HEK293T (cell line): ENCODE measurements around the gene KRTAP3-3.

Experiments
- CTCF ChIA-PET: fragments of 350-600 bp; formaldehyde crosslinking; extraction: SDS; loops from one replicate; lab custom pipeline; 2021; ENCODE audit warnings: antibody characterized with exemption, inconsistent platforms; lab: Yijun Ruan, JAX
- POLR2A ChIA-PET: fragments of 350-600 bp; formaldehyde crosslinking; extraction: SDS; loops from one replicate; lab custom pipeline; 2020; ENCODE audit warnings: antibody characterized with exemption, inconsistent platforms; lab: Yijun Ruan, JAX
- DNase-seq: peaks from one replicate; pipeline ENCODE4 v3.0.0; 2012; ENCODE audit warnings: mixed read lengths; ENCODE audit errors: extremely low spot score
- ARNT ChIP-seq: fragments of 450-650 bp; IDR thresholded peaks from 2 replicates; pipeline ENCODE4 v1.6.1; 2017; ENCODE audit warnings: mild to moderate bottlenecking
- BHLHE40 ChIP-seq: fragments of 450-650 bp; IDR thresholded peaks from 2 replicates; pipeline ENCODE4 v1.6.1; 2016; ENCODE audit warnings: mild to moderate bottlenecking, moderate library complexity, borderline replicate concordance
- CTBP1 ChIP-seq: fragments of 450-650 bp; IDR thresholded peaks from 2 replicates; pipeline ENCODE4 v1.6.1; 2016; ENCODE audit warnings: borderline replicate concordance
- ELF4 ChIP-seq: fragments of 450-650 bp; IDR thresholded peaks from 2 replicates; pipeline ENCODE4 v1.6.1; 2017; ENCODE audit warnings: antibody characterized with exemption
- FOXA1 ChIP-seq: fragments of 450-650 bp; IDR thresholded peaks from 2 replicates; pipeline ENCODE4 v1.6.1; 2016; ENCODE audit warnings: mild to moderate bottlenecking
- FOXK2 ChIP-seq: fragments of 450-650 bp; IDR thresholded peaks from 2 replicates; pipeline ENCODE4 v1.6.1; 2016; ENCODE audit warnings: mild to moderate bottlenecking
- FOXM1 ChIP-seq: fragments of 450-650 bp; IDR thresholded peaks from 2 replicates; pipeline ENCODE4 v1.6.1; 2017; ENCODE audit warnings: mild to moderate bottlenecking, borderline replicate concordance
- HDGF ChIP-seq: fragments of 450-650 bp; IDR thresholded peaks from 2 replicates; pipeline ENCODE4 v1.6.1; 2017; ENCODE audit warnings: antibody characterized with exemption, borderline replicate concordance
- L3MBTL2 ChIP-seq: fragments of 450-650 bp; conservative IDR thresholded peaks from 2 replicates; pipeline ENCODE4 v1.6.1; 2016; ENCODE audit warnings: mild to moderate bottlenecking
- LEF1 ChIP-seq: fragments of 450-650 bp; IDR thresholded peaks from 2 replicates; pipeline ENCODE4 v1.6.1; 2017; ENCODE audit warnings: mild to moderate bottlenecking, borderline replicate concordance
- NFRKB ChIP-seq: fragments of 450-650 bp; IDR thresholded peaks from 2 replicates; pipeline ENCODE4 v1.6.1; 2016; ENCODE audit warnings: mild to moderate bottlenecking, moderate library complexity
- PKNOX1 ChIP-seq: fragments of 450-650 bp; IDR thresholded peaks from 2 replicates; pipeline ENCODE4 v1.6.1; 2016
- SP1 ChIP-seq: fragments of 450-650 bp; IDR thresholded peaks from 2 replicates; pipeline ENCODE4 v1.6.1; 2017
- SUZ12 ChIP-seq: fragments of 450-650 bp; IDR thresholded peaks from 2 replicates; pipeline ENCODE4 v1.6.1; 2016; ENCODE audit warnings: mild to moderate bottlenecking
- TARDBP ChIP-seq: fragments of 450-650 bp; IDR thresholded peaks from 2 replicates; pipeline ENCODE4 v1.6.1; 2016
- ZNF384 ChIP-seq: fragments of 450-650 bp; IDR thresholded peaks from 2 replicates; pipeline ENCODE4 v1.6.1; 2016

KRTAP3-3 gene

GRCh38 chr17:41015454-41015853 lies 21.5 kb upstream of the KRTAP3-3 start:
- TF ChIP-seq FOXA1, result no peak
- TF ChIP-seq L3MBTL2, result no peak
- no peak for TF ChIP-seq CTBP1
- no peak for TF ChIP-seq ELF4
- no peak for TF ChIP-seq SP1
- TF ChIP-seq ZNF384, result no peak
- no peak for TF ChIP-seq NFRKB
- no peak for TF ChIP-seq FOXM1
- no peak for TF ChIP-seq PKNOX1
- TF ChIP-seq ARNT, result no peak
- TF ChIP-seq BHLHE40, result no peak
- no peak for TF ChIP-seq SUZ12
- TF ChIP-seq HDGF, result no peak
- no peak for TF ChIP-seq LEF1
- no peak for TF ChIP-seq FOXK2
- no peak for DNase-seq
- POLR2A ChIA-PET, result no interaction called here
- CTCF ChIA-PET, result no interaction called here

DNA sequence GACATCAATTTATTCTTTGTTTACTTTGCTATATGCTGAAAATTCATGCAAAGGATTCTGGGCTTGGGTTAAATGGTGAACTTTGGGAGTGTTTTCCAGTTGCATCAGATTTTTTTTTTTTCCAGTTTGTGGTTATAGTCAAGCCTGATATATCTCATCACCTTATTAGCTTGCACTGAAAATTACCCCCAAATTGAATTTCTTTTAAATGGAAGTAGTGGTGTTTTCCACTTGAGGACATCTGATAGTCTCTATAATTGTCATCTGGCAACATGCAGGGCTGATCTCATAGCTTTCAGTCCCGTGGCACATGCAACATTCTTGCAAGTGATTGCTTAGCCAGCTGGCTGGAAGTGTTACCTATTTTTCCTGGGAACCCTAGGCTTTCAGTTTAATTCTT lies 19.6 kb upstream of the KRTAP3-3 start:
- POLR2A ChIA-PET, result interaction anchor here (0.8 kb wide), 1 partner anchor 10 kb away, joined by 3 read pairs; no protein-coding TSS in a partner anchor
- TF ChIP-seq L3MBTL2, result no peak
- TF ChIP-seq PKNOX1, result no peak
- TF ChIP-seq HDGF, result no peak
- CTCF ChIA-PET, result interaction anchor here (0.6 to 1.3 kb wide), 2 partner anchors 103 to 649 kb away, joined by 3 read pairs; no protein-coding TSS in a partner anchor
- no peak for DNase-seq

- no peak for DNase-seq
- ChIA-PET POLR2A (no interaction called here), CTCF (no interaction called here)
- TF ChIP-seq SP1 (no peak), LEF1 (no peak), HDGF (no peak), ELF4 (no peak), FOXM1 (no peak), FOXA1 (no peak), ARNT (no peak), CTBP1 (no peak), FOXK2 (no peak), TARDBP (no peak), ZNF384 (no peak), L3MBTL2 (no peak), SUZ12 (no peak), NFRKB (no peak), BHLHE40 (no peak), PKNOX1 (no peak)
Observed at GRCh38 chr17:41013181-41013580, 19.2 kb upstream of the KRTAP3-3 start.

DNA sequence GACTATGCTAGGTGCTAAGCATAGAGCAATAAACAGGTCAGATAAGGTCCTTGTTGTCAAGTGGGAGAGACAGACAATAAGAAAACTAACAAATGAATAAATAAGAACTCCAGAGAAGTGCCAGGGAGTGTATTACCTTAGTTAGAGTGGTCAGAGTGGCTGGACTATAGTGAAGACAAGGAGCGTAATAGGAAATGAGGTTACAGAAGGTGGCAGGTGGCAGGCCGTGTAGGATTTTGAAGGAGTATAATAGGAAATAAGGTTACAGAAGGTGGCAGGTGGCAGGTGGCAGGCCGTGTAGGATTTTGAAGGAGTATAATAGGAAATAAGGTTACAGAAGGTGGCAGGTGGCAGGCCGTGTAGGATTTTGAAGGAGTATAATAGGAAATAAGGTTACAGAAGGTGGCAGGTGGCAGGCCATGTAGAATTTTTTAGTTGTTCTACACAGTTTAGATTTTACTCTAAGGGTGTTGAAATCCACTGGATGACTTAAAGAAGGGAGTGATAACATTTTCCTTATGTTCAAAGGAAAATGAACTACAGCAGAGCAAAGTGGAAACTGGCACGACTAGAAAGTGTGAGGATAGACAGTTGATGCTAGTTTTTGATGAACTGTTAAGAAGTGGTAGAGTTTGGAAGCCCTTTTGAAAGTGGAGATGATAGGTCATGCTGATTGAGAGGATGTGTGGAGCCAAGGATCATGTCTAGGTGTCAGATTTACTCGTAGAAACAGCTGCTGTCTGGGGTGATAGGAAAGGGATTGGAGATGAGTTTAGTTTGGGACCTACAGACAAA lies 18.6 kb upstream of the KRTAP3-3 start:
- ChIA-PET CTCF (no interaction called here), POLR2A (no interaction called here)
- no peak for DNase-seq
- TF ChIP-seq FOXM1, result no peak
- no peak for TF ChIP-seq SP1
- no peak for TF ChIP-seq SUZ12
- no peak for TF ChIP-seq FOXK2
- no peak for TF ChIP-seq PKNOX1
- TF ChIP-seq BHLHE40, result no peak
- TF ChIP-seq TARDBP, result no peak
- no peak for TF ChIP-seq FOXA1
- no peak for TF ChIP-seq ZNF384
- TF ChIP-seq ARNT, result no peak
- TF ChIP-seq ELF4, result no peak
- no peak for TF ChIP-seq L3MBTL2
- no peak for TF ChIP-seq CTBP1
- no peak for TF ChIP-seq LEF1
- TF ChIP-seq NFRKB, result no peak
- TF ChIP-seq HDGF, result no peak

GRCh38 chr17:41010441-41010840 lies 16.5 kb upstream of the KRTAP3-3 start:
- POLR2A ChIA-PET, result no interaction called here

More at GRCh38 chr17:41010441-41010840, 16.5 kb upstream of the KRTAP3-3 start:
- TF ChIP-seq LEF1, result no peak
- no peak for TF ChIP-seq NFRKB
- TF ChIP-seq L3MBTL2, result no peak
- no peak for TF ChIP-seq SUZ12
- TF ChIP-seq ELF4, result no peak
- no peak for TF ChIP-seq PKNOX1
- no peak for TF ChIP-seq FOXK2
- no peak for TF ChIP-seq HDGF
- TF ChIP-seq TARDBP, result no peak
- TF ChIP-seq SP1, result no peak
- TF ChIP-seq ZNF384, result no peak
- no peak for TF ChIP-seq BHLHE40
- TF ChIP-seq CTBP1, result no peak
- no peak for TF ChIP-seq ARNT
- no peak for TF ChIP-seq FOXA1
- no peak for TF ChIP-seq FOXM1
- DNase-seq, result no peak
- CTCF ChIA-PET, result no interaction called here
